CD14-positive monocyte (primary cell): ENCODE measurements around the gene PARVG. TPM values are rescaled to one million over a fixed set of nuclear protein-coding genes. Genes with fewer than 3 reads are reported as not detected.

Experiments
- DNase-seq, 3 donors: peaks; one replicate each; pipeline ENCODE4 v3.0.0-alpha.2; 2011 to 2022
- H2AFZ ChIP-seq: 2 replicates; pipeline ENCODE4 v1.6.0; 2012; ENCODE audit warnings: mild to moderate bottlenecking, low read depth, low read length, inconsistent platforms; ENCODE audit not compliant: insufficient read depth, poor library complexity, severe bottlenecking
- H3K27ac ChIP-seq, 2 donors: 1 replicate in 1 of 2; 2 replicates in 1 of 2; pipeline ENCODE4 v1.5.1; 2012 to 2013; ENCODE audit warnings: low read length in 2 of 2, control low read depth in 1 of 2, inconsistent platforms in 1 of 2, low read depth in 1 of 2, mild to moderate bottlenecking in 1 of 2
- H3K27me3 ChIP-seq, 2 donors: one replicate each; pipeline versions ENCODE4 v1.6.0 to v1.6.1; 2011 to 2013; ENCODE audit warnings: low read length in 2 of 2; ENCODE audit not compliant: control insufficient read depth in 2 of 2, insufficient read depth in 2 of 2
- H3K36me3 ChIP-seq, 2 donors: replicated peaks in 1 of 2; 1 replicate in 1 of 2; 2 replicates in 1 of 2; pipeline versions ENCODE4 v1.5.1 to v1.6.1; 2012 to 2013; ENCODE audit warnings: low read length in 2 of 2, control low read depth in 1 of 2, inconsistent platforms in 1 of 2, mild to moderate bottlenecking in 1 of 2; ENCODE audit not compliant: insufficient read depth in 2 of 2, control insufficient read depth in 1 of 2
- H3K4me1 ChIP-seq, 2 donors: 1 replicate in 1 of 2; 2 replicates in 1 of 2; pipeline versions ENCODE4 v1.5.1 to v1.6.1; 2012 to 2013; ENCODE audit warnings: low read length in 2 of 2, control low read depth in 1 of 2, inconsistent platforms in 1 of 2, mild to moderate bottlenecking in 1 of 2, moderate library complexity in 1 of 2; ENCODE audit not compliant: insufficient read depth in 2 of 2, control insufficient read depth in 1 of 2
- H3K4me2 ChIP-seq: replicated peaks from 2 replicates; pipeline ENCODE3; 2012; ENCODE audit warnings: low read length, moderate library complexity, mild to moderate bottlenecking; ENCODE audit not compliant: poor library complexity, severe bottlenecking; ENCODE audit errors: extremely low read depth
- H3K4me3 ChIP-seq, 3 experiments: fragments of 200-600 bp in 1 of 3; sonication (generic) in 1 of 3; replicated peaks in 1 of 3; 1 replicate in 2 of 3; 2 replicates in 1 of 3; pipeline ENCODE4 v1.5.1; 2011 to 2013; ENCODE audit warnings: low read length in 3 of 3, mild to moderate bottlenecking in 3 of 3, control low read depth in 2 of 3, low read depth in 2 of 3, inconsistent platforms in 1 of 3, moderate library complexity in 1 of 3
- H3K79me2 ChIP-seq: 2 replicates; pipeline ENCODE4 v1.6.0; 2012; ENCODE audit warnings: mild to moderate bottlenecking, control low read depth, inconsistent platforms, low read length, moderate library complexity; ENCODE audit not compliant: insufficient read depth
- H3K9ac ChIP-seq: 2 replicates; pipeline ENCODE4 v1.6.0; 2017; ENCODE audit warnings: low read length, mild to moderate bottlenecking; ENCODE audit not compliant: insufficient read depth, poor library complexity, severe bottlenecking
- H3K9me3 ChIP-seq, 2 donors: replicated peaks in 1 of 2; 1 replicate in 1 of 2; 2 replicates in 1 of 2; pipeline versions ENCODE4 v1.5.1 to v1.6.1; 2012 to 2013; ENCODE audit warnings: low read length in 2 of 2, control low read depth in 1 of 2; ENCODE audit not compliant: control insufficient read depth in 1 of 2, insufficient read depth in 1 of 2
- H4K20me1 ChIP-seq: 2 replicates; pipeline ENCODE4 v1.6.0; 2012; ENCODE audit warnings: mild to moderate bottlenecking, low read length, control low read depth, moderate library complexity; ENCODE audit not compliant: insufficient read depth
- H3K27ac Mint-ChIP-seq, 7 donors: one replicate each; pipeline ENCODE4 v1.8.0; 2020; ENCODE audit warnings: mild to moderate bottlenecking in 7 of 7, mixed read lengths in 7 of 7, moderate library complexity in 6 of 7, inconsistent platforms in 2 of 7
- H3K27me3 Mint-ChIP-seq, 3 donors: one replicate each; pipeline ENCODE4 v1.8.0; 2021 to 2022; ENCODE audit warnings: low read depth in 3 of 3, mild to moderate bottlenecking in 3 of 3, mixed read lengths in 3 of 3, moderate library complexity in 3 of 3, inconsistent platforms in 1 of 3
- H3K36me3 Mint-ChIP-seq, 2 donors: one replicate each; pipeline ENCODE4 v1.8.0; 2020; ENCODE audit warnings: mixed read lengths in 2 of 2, inconsistent platforms in 1 of 2, mild to moderate bottlenecking in 1 of 2
- H3K4me1 Mint-ChIP-seq: one replicate; pipeline ENCODE4 v1.8.0; 2020; ENCODE audit warnings: mild to moderate bottlenecking, mixed read lengths
- H3K4me3 Mint-ChIP-seq, 2 donors: one replicate each; pipeline ENCODE4 v1.8.0; 2020; ENCODE audit warnings: mild to moderate bottlenecking in 2 of 2, mixed read lengths in 2 of 2, moderate library complexity in 1 of 2
- H3K9me3 Mint-ChIP-seq, 7 donors: one replicate each; pipeline ENCODE4 v1.8.0; 2020 to 2022; ENCODE audit warnings: mixed read lengths in 7 of 7, mild to moderate bottlenecking in 6 of 7, moderate library complexity in 6 of 7, inconsistent platforms in 2 of 7
- CTCF ChIP-seq: fragments of 200-600 bp; IDR thresholded peaks from one replicate; pipeline ENCODE4 v1.8.0; 2022; ENCODE audit warnings: antibody characterized with exemption, mild to moderate bottlenecking
- WGBS: methylation state at CpG from one replicate; pipeline ENCODE4 v1.1.5; 2013; ENCODE audit warnings: missing lambda C conversion rate; ENCODE audit not compliant: insufficient coverage; 5-methylcytosine and 5-hydroxymethylcytosine counted together
- intact Hi-C, 2 donors: fragments of 100-400 bp; cut with micrococcal nuclease; formaldehyde crosslinking; loops; one replicate each; pipeline versions ENCODE4 v1.15.0 to v1.15.1; 2023
- polyA plus RNA-seq, 3 donors: library from polyadenylated mRNA; depleted of rRNA in 1 of 3; unstranded in 2 of 3; stranded (reverse) in 1 of 3; fragments of 300-500 nt in 2 of 3; fragments of >200 nt in 1 of 3; fragmentation: Illumina TruSeq in 2 of 3; gene quantifications; 1 replicate in 2 of 3; 2 replicates in 1 of 3; pipeline ENCODE4 v1.2.3, GENCODE V29; 2012 to 2021

The PARVG gene
- polyA plus RNA-seq, 3 donors: 169 to 577 (median 190) TPM

GRCh38 chr22:44245867-44246266 is 65.1 kb downstream of the PARVG start:
- H3K4me1 ChIP-seq: no peaks in the 10 kb centered on the region
- DNase-seq: no peak
- H3K9me3 ChIP-seq: peaks cover 21 to 22% of the 10 kb centered on the region in 2 donors
- no peak for TF ChIP-seq CTCF
- Mint-ChIP-seq H3K27me3 (peaks cover 0 to 9% (median 3%) of the 10 kb centered on the region in 3 donors), H3K4me1 (no peaks in the 10 kb centered on the region), H3K36me3 (peaks cover 0 to 3% of the 10 kb centered on the region in 2 donors), H3K9me3 (peaks cover 9 to 27% (median 24%) of the 10 kb centered on the region in 7 donors), H3K27ac (no peak overlapping the region), H3K4me3 (no peak overlapping the region)
- 98% methylated on average over 8 of the region's 8 CpGs for WGBS
- H3K36me3 ChIP-seq: no peaks in the 10 kb centered on the region
- H3K9ac ChIP-seq: no peak overlapping the region
- H3K79me2 ChIP-seq: no peaks in the 10 kb centered on the region
- H3K4me3 ChIP-seq: no peak overlapping the region
- no peaks in the 10 kb centered on the region for H4K20me1 ChIP-seq
- no peaks in the 10 kb centered on the region for H3K27me3 ChIP-seq
- H3K27ac ChIP-seq: no peak overlapping the region
- no peak overlapping the region for H2AFZ ChIP-seq
- no peak overlapping the region for H3K4me2 ChIP-seq
- intact Hi-C loops: no loop called here

- Histone ChIP-seq H3K4me2 (no peak overlapping the region), H3K27me3 (no peaks in the 10 kb centered on the region), H3K9ac (no peak overlapping the region), H3K36me3 (no peaks in the 10 kb centered on the region), H3K4me1 (no peaks in the 10 kb centered on the region), H3K79me2 (no peaks in the 10 kb centered on the region), H3K4me3 (no peak overlapping the region), H4K20me1 (no peaks in the 10 kb centered on the region), H2AFZ (no peak overlapping the region), H3K9me3 (peaks cover 21 to 25% of the 10 kb centered on the region in 2 donors), H3K27ac (no peak overlapping the region)
- TF ChIP-seq CTCF: no peak
- DNase-seq: no peak
- H3K36me3 Mint-ChIP-seq: peaks cover 0 to 3% of the 10 kb centered on the region in 2 donors
- H3K4me3 Mint-ChIP-seq: no peak overlapping the region
- H3K27me3 Mint-ChIP-seq: peaks cover 0 to 14% (median 3%) of the 10 kb centered on the region in 3 donors
- H3K27ac Mint-ChIP-seq: peak overlapping the region in 1 of 7 donors; percentile 37
- WGBS: 86% methylated on average over 4 of the region's 8 CpGs
- peaks cover 12 to 32% (median 25%) of the 10 kb centered on the region in 7 donors for H3K9me3 Mint-ChIP-seq
- no peaks in the 10 kb centered on the region for H3K4me1 Mint-ChIP-seq
- intact Hi-C loops: no loop called here
These were observed 66.0 kb downstream of the PARVG start for GRCh38 chr22:44246615-44247326.
